ENCODE data around the gene ARHGAP24. TPM values are rescaled to one million over a fixed set of nuclear protein-coding genes. Genes with fewer than 3 reads are reported as not detected.

The ARHGAP24 gene
- total and polyA plus RNA-seq, 2 donors (not counting 3 experiments of a cell fraction or from before 2014, with no cell fraction given) = 52.1 to 79.4 TPM

- H3K9me3 ChIP-seq (replicated peaks; ENCODE audit: control insufficient read depth, insufficient read depth, low read length) = no peaks in the 10 kb centered on the region
- H3K9ac ChIP-seq (replicated peaks; ENCODE audit: extremely low read depth, insufficient read depth, low read length) = no peak overlapping the region
- DNase-seq (ENCODE audit: low read depth, low spot score) = no peak
- H3K27me3 ChIP-seq (ENCODE audit: control insufficient read depth in 2 of 2, insufficient read depth in 2 of 2, low read length in 2 of 2) = peaks cover 0 to 6% of the 10 kb centered on the region in 2 experiments
- no peak for TF ChIP-seq CTCF (IDR thresholded peaks at IDR 0.05; ENCODE audit: extremely low read depth in 1 of 2, insufficient read depth in 1 of 2, low read depth in 1 of 2, low read length in 2 of 2)
- TF ChIP-seq MAX (IDR thresholded peaks at IDR 0.05; ENCODE audit: insufficient read depth, insufficient read length) = no peak
- no peak for TF ChIP-seq JUN (IDR thresholded peaks at IDR 0.05; ENCODE audit: borderline replicate concordance, insufficient read depth, insufficient read length, low read depth)
- no peak for TF ChIP-seq MYC (IDR thresholded peaks at IDR 0.05; ENCODE audit: low read depth, low read length)
- TF ChIP-seq POLR2A (IDR thresholded peaks at IDR 0.05; ENCODE audit: low read depth, low read length) = no peak
- no peak for TF ChIP-seq POLR2AphosphoS5 (IDR thresholded peaks at IDR 0.05; ENCODE audit: insufficient read depth, low read depth, low read length)
- no peak for TF ChIP-seq FOS (IDR thresholded peaks at IDR 0.05; ENCODE audit: borderline replicate concordance, insufficient read depth, low read length)
- TF ChIP-seq EZH2 (IDR thresholded peaks at IDR 0.05; ENCODE audit: borderline replicate concordance, low read depth, low read length, severe bottlenecking) = no peak
- no peak for TF ChIP-seq GATA2 (IDR thresholded peaks at IDR 0.05; ENCODE audit: insufficient read depth, insufficient read length, low read depth, low read length)
- no TSS peak for BruUV-seq (replicated peaks)
- no peak overlapping the region for H3K27ac ChIP-seq (ENCODE audit: insufficient read depth, low read depth, low read length)
- no peaks in the 10 kb centered on the region for H3K9me1 ChIP-seq (replicated peaks; ENCODE audit: control insufficient read depth, extremely low read depth, insufficient read depth, low read length)
- no peak for FAIRE-seq
- CTCF ChIA-PET = interaction anchor here (0.6 kb wide), 1 partner anchor 11 kb away, joined by 4 read pairs; no protein-coding TSS in a partner anchor
- H3K4me3 ChIP-seq (replicated peaks in 1 of 3; ENCODE audit: insufficient read depth in 1 of 3, low read depth in 1 of 3, low read length in 3 of 3) = no peak overlapping the region
- no peaks in the 10 kb centered on the region for H3K36me3 ChIP-seq (ENCODE audit: control insufficient read depth in 2 of 2, extremely low read depth in 1 of 2, insufficient read depth in 2 of 2, low read length in 2 of 2)
- no peaks in the 10 kb centered on the region for H3K79me2 ChIP-seq (ENCODE audit: control insufficient read depth, insufficient read depth, low read length)
- no peaks in the 10 kb centered on the region for H3K4me1 ChIP-seq (ENCODE audit: control insufficient read depth, extremely low read depth, insufficient read depth, low read length)
- POLR2A ChIA-PET = no interaction called here
- dilution Hi-C loops (cut with MboI; ENCODE audit: extremely low pct_ligation_motif_present, low sequenced_read_pairs) (no loop called here), intact Hi-C loops (cut with micrococcal nuclease) (no loop called here)
- no peak overlapping the region for H2AFZ ChIP-seq (ENCODE audit: low read depth, low read length)
- H4K20me1 ChIP-seq (replicated peaks; ENCODE audit: control insufficient read depth, extremely low read depth, insufficient read depth, low read length) = no peaks in the 10 kb centered on the region
- no peak overlapping the region for H3K4me2 ChIP-seq (ENCODE audit: insufficient read depth, low read length)
Observed at GRCh38 chr4:85565761-85566480, 91.0 kb downstream of the ARHGAP24 start.

Measured in endothelial cell of umbilical vein (primary cell).